Measurements from ENCODE around the gene CHST11.

GRCh38 chr12:104503191-104503590 lies 46.4 kb downstream of the CHST11 start:
- TF ChIP-seq FOXP2 (optimal IDR thresholded peaks at IDR 0.05; ENCODE audit: control extremely low read depth, extremely low read length, insufficient read depth) (no peak), POLR2AphosphoS5 (IDR thresholded peaks at IDR 0.05; ENCODE audit: borderline replicate concordance, low read depth, low read length) (no peak)
